WTC11 (cell line): ENCODE results near the gene NTN1. TPM values are rescaled to one million over a fixed set of nuclear protein-coding genes. Genes with fewer than 3 reads are reported as not detected.

Experiments
- ATAC-seq: fragments of 200-7000 bp; cut with Tn5 transposase; 2 replicates; pipeline ENCODE4 v1.10.0; 2021; ENCODE audit warnings: mild to moderate bottlenecking, moderate library complexity
- CTCF ChIA-PET: fragments of 300-600 bp; sonication (Branson Sonifier 250); formaldehyde crosslinking; loops from one replicate; lab custom pipeline; 2021; ENCODE audit warnings: antibody characterized with exemption; lab: Charles Lee
- POLR2A ChIA-PET: fragments of 350-600 bp; sonication (Branson Sonifier 250); formaldehyde crosslinking; loops from one replicate; lab custom pipeline; 2021; ENCODE audit warnings: antibody characterized with exemption; lab: Charles Lee
- DNase-seq: peaks from one replicate; pipeline ENCODE4 v3.0.0; 2021; ENCODE audit warnings: low spot score
- H3K27ac Mint-ChIP-seq: 2 replicates; pipeline ENCODE4 v1.8.0; 2021; ENCODE audit warnings: mixed read lengths
- H3K27me3 Mint-ChIP-seq: 2 replicates; pipeline ENCODE4 v1.8.0; 2021; ENCODE audit warnings: low read depth, mild to moderate bottlenecking, moderate library complexity, mixed read lengths
- H3K36me3 Mint-ChIP-seq: 2 replicates; pipeline ENCODE4 v1.8.0; 2021; ENCODE audit warnings: mixed read lengths
- H3K4me1 Mint-ChIP-seq: 2 replicates; pipeline ENCODE4 v1.8.0; 2022; ENCODE audit warnings: mixed read lengths
- H3K4me3 Mint-ChIP-seq: 2 replicates; pipeline ENCODE4 v1.8.0; 2021; ENCODE audit warnings: mild to moderate bottlenecking, moderate library complexity, mixed read lengths
- H3K9me3 Mint-ChIP-seq: 2 replicates; pipeline ENCODE4 v1.8.0; 2021; ENCODE audit warnings: mixed read lengths
- ATF1 ChIP-seq: sonication (generic); formaldehyde crosslinking; IDR thresholded peaks from 2 replicates; pipeline ENCODE4 v1.8.1; 2023; ENCODE audit warnings: mild to moderate bottlenecking, moderate library complexity, missing genetic modification reagents
- ELF4 ChIP-seq: sonication (generic); formaldehyde crosslinking; IDR thresholded peaks from 2 replicates; pipeline ENCODE4 v1.8.1; 2022; ENCODE audit warnings: low read depth, mild to moderate bottlenecking, moderate library complexity, missing genetic modification reagents
- ESRRA ChIP-seq: sonication (generic); formaldehyde crosslinking; IDR thresholded peaks from 2 replicates; pipeline ENCODE4 v1.8.1; 2022; ENCODE audit warnings: mild to moderate bottlenecking, missing genetic modification reagents, borderline replicate concordance
- FOXK1 ChIP-seq: sonication (generic); formaldehyde crosslinking; IDR thresholded peaks from 2 replicates; pipeline ENCODE4 v1.8.0; 2022; ENCODE audit warnings: mild to moderate bottlenecking, moderate library complexity, missing genetic modification reagents
- GRHL2 ChIP-seq: fragments of 250-450 bp; sonication (Bioruptor Pico); IDR thresholded peaks from 2 replicates; pipeline ENCODE4 v1.8.0; 2022; ENCODE audit warnings: mild to moderate bottlenecking, moderate library complexity; ENCODE audit not compliant: insufficient replicate concordance, severe bottlenecking
- HMGA2 ChIP-seq: fragments of 250-450 bp; sonication (Bioruptor Pico); IDR thresholded peaks from 2 replicates; pipeline ENCODE4 v1.4.0; 2021; ENCODE audit warnings: mild to moderate bottlenecking, moderate library complexity
- JAZF1 ChIP-seq: fragments of 250-450 bp; sonication (Bioruptor Pico); IDR thresholded peaks from 2 replicates; pipeline ENCODE4 v1.9.0; 2021; ENCODE audit warnings: moderate library complexity, mild to moderate bottlenecking, inconsistent platforms
- JUN ChIP-seq: sonication (generic); formaldehyde crosslinking; IDR thresholded peaks from 2 replicates; pipeline ENCODE4 v1.8.0; 2023; ENCODE audit warnings: mild to moderate bottlenecking, missing genetic modification reagents
- MXD4 ChIP-seq: fragments of 250-450 bp; sonication (Bioruptor Pico); IDR thresholded peaks from 2 replicates; pipeline ENCODE4 v1.8.0; 2021; ENCODE audit warnings: mild to moderate bottlenecking, moderate library complexity, borderline replicate concordance
- NFATC4 ChIP-seq: fragments of 250-450 bp; sonication (Bioruptor Pico); IDR thresholded peaks from 2 replicates; pipeline ENCODE4 v1.9.0; 2021; ENCODE audit warnings: mild to moderate bottlenecking
- PRRX2 ChIP-seq: fragments of 250-450 bp; sonication (Bioruptor Pico); IDR thresholded peaks from 2 replicates; pipeline ENCODE4 v1.8.0; 2021; ENCODE audit warnings: mild to moderate bottlenecking
- SP1 ChIP-seq: sonication (generic); formaldehyde crosslinking; conservative IDR thresholded peaks from 2 replicates; pipeline ENCODE4 v1.8.1; 2022; ENCODE audit warnings: missing genetic modification reagents
- ZNF396 ChIP-seq: fragments of 250-450 bp; sonication (Bioruptor Pico); IDR thresholded peaks from 2 replicates; pipeline ENCODE4 v1.8.0; 2021; ENCODE audit warnings: mild to moderate bottlenecking, moderate library complexity, borderline replicate concordance
- ZNF423 ChIP-seq: fragments of 250-450 bp; sonication (Bioruptor Pico); IDR thresholded peaks from 2 replicates; pipeline ENCODE4 v2.1.2; 2022; ENCODE audit warnings: mild to moderate bottlenecking, moderate library complexity
- ZNF671 ChIP-seq: fragments of 250-450 bp; sonication (Bioruptor Pico); IDR thresholded peaks from 2 replicates; pipeline ENCODE4 v1.8.0; 2021; ENCODE audit warnings: mild to moderate bottlenecking
- total RNA-seq: library from RNA; stranded (reverse); gene quantifications from 3 replicates; pipeline ENCODE4 v1.2.3, GENCODE V29; 2021
- TF ChIP-seq, protein P1 (sequence below): sonication (generic); formaldehyde crosslinking; IDR thresholded peaks from 2 replicates; pipeline ENCODE4 v1.8.0; 2023; ENCODE audit warnings: missing genetic modification reagents
- TF ChIP-seq, protein P2 (sequence below): fragments of 250-450 bp; sonication (Bioruptor Pico); IDR thresholded peaks from 2 replicates; pipeline ENCODE4 v2.1.2; 2022; ENCODE audit warnings: mild to moderate bottlenecking, moderate library complexity
- TF ChIP-seq, protein P3 (sequence below): fragments of 200-600 bp; IDR thresholded peaks from 2 replicates; pipeline ENCODE4 v1.8.0; 2022; ENCODE audit warnings: antibody characterized with exemption
- TF ChIP-seq, protein P4 (sequence below): sonication (generic); formaldehyde crosslinking; IDR thresholded peaks from 2 replicates; pipeline ENCODE4 v1.8.1; 2023; ENCODE audit warnings: mild to moderate bottlenecking, missing genetic modification reagents, moderate library complexity
- TF ChIP-seq, protein P5 (sequence below): fragments of 250-450 bp; sonication (Bioruptor Pico); IDR thresholded peaks from 2 replicates; pipeline ENCODE4 v1.8.0; 2021; ENCODE audit warnings: mild to moderate bottlenecking
- TF ChIP-seq, protein P6 (sequence below): sonication (generic); formaldehyde crosslinking; IDR thresholded peaks from 2 replicates; pipeline ENCODE4 v1.8.1; 2022; ENCODE audit warnings: low read depth, missing genetic modification reagents, borderline replicate concordance
- TF ChIP-seq, protein P7 (sequence below): fragments of 250-450 bp; sonication (Bioruptor Pico); IDR thresholded peaks from 2 replicates; pipeline ENCODE4 v1.9.0; 2021; ENCODE audit warnings: mild to moderate bottlenecking
- TF ChIP-seq, protein P8 (sequence below): fragments of 250-450 bp; sonication (Bioruptor Pico); IDR thresholded peaks from 2 replicates; pipeline ENCODE4 v1.9.0; 2021; ENCODE audit warnings: moderate library complexity, mild to moderate bottlenecking, inconsistent platforms, borderline replicate concordance

The NTN1 gene
- total RNA-seq, 1 experiment from 2014 or later = 5.5 TPM

DNA sequence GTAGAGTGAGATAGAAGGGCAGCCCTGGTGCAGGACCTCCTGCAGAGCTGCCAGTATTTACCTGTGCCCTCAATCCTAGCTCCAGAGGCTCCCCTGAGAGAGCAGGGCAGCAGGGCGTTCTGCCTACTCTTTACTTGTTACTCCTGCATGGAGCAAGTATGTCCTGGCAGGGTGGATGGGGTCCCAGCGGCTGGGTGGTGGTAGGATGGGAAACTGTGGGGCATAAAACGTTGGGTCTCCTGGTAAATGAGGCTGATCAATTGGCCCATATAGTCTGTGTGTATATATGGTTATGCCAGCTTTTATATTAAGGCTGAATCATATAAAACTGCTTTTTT is 192.0 kb downstream of the NTN1 start:
- Mint-ChIP-seq H3K9me3 (peaks cover 19% of the 10 kb centered on the region), H3K4me3 (no peak overlapping the region), H3K27ac (no peak overlapping the region), H3K27me3 (no peaks in the 10 kb centered on the region; the same call in 1 of the 2 replicates), H3K36me3 (peaks cover 19% of the 10 kb centered on the region), H3K4me1 (peaks cover 6% of the 10 kb centered on the region; the same call in 1 of the 2 replicates)
- DNase-seq (no peak), ATAC-seq (no peak)
- TF ChIP-seq, protein P1, sequence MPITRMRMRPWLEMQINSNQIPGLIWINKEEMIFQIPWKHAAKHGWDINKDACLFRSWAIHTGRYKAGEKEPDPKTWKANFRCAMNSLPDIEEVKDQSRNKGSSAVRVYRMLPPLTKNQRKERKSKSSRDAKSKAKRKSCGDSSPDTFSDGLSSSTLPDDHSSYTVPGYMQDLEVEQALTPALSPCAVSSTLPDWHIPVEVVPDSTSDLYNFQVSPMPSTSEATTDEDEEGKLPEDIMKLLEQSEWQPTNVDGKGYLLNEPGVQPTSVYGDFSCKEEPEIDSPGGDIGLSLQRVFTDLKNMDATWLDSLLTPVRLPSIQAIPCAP (CRISPR knock-in tag) = no peak
- TF ChIP-seq, protein P2, sequence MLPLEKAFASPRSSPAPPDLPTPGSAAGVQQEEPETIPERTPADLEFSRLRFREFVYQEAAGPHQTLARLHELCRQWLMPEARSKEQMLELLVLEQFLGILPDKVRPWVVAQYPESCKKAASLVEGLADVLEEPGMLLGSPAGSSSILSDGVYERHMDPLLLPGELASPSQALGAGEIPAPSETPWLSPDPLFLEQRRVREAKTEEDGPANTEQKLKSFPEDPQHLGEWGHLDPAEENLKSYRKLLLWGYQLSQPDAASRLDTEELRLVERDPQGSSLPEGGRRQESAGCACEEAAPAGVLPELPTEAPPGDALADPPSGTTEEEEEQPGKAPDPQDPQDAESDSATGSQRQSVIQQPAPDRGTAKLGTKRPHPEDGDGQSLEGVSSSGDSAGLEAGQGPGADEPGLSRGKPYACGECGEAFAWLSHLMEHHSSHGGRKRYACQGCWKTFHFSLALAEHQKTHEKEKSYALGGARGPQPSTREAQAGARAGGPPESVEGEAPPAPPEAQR (CRISPR knock-in tag) = no peak
- TF ChIP-seq, protein P3, sequence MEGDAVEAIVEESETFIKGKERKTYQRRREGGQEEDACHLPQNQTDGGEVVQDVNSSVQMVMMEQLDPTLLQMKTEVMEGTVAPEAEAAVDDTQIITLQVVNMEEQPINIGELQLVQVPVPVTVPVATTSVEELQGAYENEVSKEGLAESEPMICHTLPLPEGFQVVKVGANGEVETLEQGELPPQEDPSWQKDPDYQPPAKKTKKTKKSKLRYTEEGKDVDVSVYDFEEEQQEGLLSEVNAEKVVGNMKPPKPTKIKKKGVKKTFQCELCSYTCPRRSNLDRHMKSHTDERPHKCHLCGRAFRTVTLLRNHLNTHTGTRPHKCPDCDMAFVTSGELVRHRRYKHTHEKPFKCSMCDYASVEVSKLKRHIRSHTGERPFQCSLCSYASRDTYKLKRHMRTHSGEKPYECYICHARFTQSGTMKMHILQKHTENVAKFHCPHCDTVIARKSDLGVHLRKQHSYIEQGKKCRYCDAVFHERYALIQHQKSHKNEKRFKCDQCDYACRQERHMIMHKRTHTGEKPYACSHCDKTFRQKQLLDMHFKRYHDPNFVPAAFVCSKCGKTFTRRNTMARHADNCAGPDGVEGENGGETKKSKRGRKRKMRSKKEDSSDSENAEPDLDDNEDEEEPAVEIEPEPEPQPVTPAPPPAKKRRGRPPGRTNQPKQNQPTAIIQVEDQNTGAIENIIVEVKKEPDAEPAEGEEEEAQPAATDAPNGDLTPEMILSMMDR = no peak
- TF ChIP-seq JUN (CRISPR knock-in tag) = no peak
- TF ChIP-seq, protein P4, sequence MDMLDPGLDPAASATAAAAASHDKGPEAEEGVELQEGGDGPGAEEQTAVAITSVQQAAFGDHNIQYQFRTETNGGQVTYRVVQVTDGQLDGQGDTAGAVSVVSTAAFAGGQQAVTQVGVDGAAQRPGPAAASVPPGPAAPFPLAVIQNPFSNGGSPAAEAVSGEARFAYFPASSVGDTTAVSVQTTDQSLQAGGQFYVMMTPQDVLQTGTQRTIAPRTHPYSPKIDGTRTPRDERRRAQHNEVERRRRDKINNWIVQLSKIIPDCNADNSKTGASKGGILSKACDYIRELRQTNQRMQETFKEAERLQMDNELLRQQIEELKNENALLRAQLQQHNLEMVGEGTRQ (CRISPR knock-in tag) = no peak
- TF ChIP-seq HMGA2 (CRISPR knock-in tag) = no peak
- no peak for TF ChIP-seq JAZF1
- TF ChIP-seq ATF1 (CRISPR knock-in tag) = no peak
- no peak for TF ChIP-seq ZNF423 (CRISPR knock-in tag)
- no peak for TF ChIP-seq FOXK1 (CRISPR knock-in tag)
- TF ChIP-seq, protein P5, sequence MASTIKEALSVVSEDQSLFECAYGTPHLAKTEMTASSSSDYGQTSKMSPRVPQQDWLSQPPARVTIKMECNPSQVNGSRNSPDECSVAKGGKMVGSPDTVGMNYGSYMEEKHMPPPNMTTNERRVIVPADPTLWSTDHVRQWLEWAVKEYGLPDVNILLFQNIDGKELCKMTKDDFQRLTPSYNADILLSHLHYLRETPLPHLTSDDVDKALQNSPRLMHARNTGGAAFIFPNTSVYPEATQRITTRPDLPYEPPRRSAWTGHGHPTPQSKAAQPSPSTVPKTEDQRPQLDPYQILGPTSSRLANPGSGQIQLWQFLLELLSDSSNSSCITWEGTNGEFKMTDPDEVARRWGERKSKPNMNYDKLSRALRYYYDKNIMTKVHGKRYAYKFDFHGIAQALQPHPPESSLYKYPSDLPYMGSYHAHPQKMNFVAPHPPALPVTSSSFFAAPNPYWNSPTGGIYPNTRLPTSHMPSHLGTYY (CRISPR knock-in tag) = no peak
- no peak for TF ChIP-seq MXD4
- TF ChIP-seq ELF4 = no peak
- no peak for TF ChIP-seq ZNF396
- no peak for TF ChIP-seq ESRRA (CRISPR knock-in tag)
- no peak for TF ChIP-seq PRRX2
- TF ChIP-seq GRHL2 (CRISPR knock-in tag) = no peak
- CTCF ChIA-PET = interaction anchor here (1.1 kb wide), 1 partner anchor 51 kb away, joined by 3 read pairs; no protein-coding TSS in a partner anchor
- POLR2A ChIA-PET = no interaction called here

DNA sequence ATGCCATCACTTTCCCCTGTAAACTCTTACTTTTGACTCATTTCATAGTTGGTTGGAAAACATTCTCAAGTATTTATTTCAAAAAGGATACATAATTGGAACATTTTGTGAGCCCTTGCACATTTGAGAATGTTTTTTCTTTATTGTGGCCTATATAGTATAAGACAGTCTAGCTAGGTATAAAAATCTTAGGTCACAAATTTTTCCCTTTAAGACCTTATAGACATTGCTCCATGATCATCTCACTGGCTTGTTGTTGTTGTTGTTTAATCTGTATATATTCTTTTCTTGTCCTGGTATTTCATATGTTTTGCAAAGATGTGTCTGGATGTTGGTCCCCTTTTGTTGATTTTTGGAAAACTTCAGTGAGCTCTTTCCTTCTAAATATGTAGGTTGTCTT is 194.2 kb downstream of the NTN1 start:
- ATAC-seq = no peak
- H3K27ac Mint-ChIP-seq = no peak overlapping the region
- peaks cover 19% of the 10 kb centered on the region for H3K36me3 Mint-ChIP-seq
- POLR2A ChIA-PET = no interaction called here
- peaks cover 19% of the 10 kb centered on the region for H3K9me3 Mint-ChIP-seq
- no peak overlapping the region for H3K4me3 Mint-ChIP-seq
- no peak for DNase-seq
- no peaks in the 10 kb centered on the region; the same call in 1 of the 2 replicates for H3K27me3 Mint-ChIP-seq
- peaks cover 13% of the 10 kb centered on the region for H3K4me1 Mint-ChIP-seq
- CTCF ChIA-PET = interaction anchor here (0.6 to 1.5 kb wide), 3 partner anchors 9 to 222 kb away, joined by 3 read pairs; no protein-coding TSS in a partner anchor
- TF ChIP-seq NFATC4 (CRISPR knock-in tag) (no peak), SP1 (CRISPR knock-in tag) (no peak), ZNF671 (CRISPR knock-in tag) (no peak)
- TF ChIP-seq, protein P6, sequence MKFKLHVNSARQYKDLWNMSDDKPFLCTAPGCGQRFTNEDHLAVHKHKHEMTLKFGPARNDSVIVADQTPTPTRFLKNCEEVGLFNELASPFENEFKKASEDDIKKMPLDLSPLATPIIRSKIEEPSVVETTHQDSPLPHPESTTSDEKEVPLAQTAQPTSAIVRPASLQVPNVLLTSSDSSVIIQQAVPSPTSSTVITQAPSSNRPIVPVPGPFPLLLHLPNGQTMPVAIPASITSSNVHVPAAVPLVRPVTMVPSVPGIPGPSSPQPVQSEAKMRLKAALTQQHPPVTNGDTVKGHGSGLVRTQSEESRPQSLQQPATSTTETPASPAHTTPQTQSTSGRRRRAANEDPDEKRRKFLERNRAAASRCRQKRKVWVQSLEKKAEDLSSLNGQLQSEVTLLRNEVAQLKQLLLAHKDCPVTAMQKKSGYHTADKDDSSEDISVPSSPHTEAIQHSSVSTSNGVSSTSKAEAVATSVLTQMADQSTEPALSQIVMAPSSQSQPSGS (CRISPR knock-in tag) = no peak
- TF ChIP-seq, protein P3 = no peak
- TF ChIP-seq, protein P7, sequence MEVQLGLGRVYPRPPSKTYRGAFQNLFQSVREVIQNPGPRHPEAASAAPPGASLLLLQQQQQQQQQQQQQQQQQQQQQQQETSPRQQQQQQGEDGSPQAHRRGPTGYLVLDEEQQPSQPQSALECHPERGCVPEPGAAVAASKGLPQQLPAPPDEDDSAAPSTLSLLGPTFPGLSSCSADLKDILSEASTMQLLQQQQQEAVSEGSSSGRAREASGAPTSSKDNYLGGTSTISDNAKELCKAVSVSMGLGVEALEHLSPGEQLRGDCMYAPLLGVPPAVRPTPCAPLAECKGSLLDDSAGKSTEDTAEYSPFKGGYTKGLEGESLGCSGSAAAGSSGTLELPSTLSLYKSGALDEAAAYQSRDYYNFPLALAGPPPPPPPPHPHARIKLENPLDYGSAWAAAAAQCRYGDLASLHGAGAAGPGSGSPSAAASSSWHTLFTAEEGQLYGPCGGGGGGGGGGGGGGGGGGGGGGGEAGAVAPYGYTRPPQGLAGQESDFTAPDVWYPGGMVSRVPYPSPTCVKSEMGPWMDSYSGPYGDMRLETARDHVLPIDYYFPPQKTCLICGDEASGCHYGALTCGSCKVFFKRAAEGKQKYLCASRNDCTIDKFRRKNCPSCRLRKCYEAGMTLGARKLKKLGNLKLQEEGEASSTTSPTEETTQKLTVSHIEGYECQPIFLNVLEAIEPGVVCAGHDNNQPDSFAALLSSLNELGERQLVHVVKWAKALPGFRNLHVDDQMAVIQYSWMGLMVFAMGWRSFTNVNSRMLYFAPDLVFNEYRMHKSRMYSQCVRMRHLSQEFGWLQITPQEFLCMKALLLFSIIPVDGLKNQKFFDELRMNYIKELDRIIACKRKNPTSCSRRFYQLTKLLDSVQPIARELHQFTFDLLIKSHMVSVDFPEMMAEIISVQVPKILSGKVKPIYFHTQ (CRISPR knock-in tag) = no peak
- TF ChIP-seq, protein P8, sequence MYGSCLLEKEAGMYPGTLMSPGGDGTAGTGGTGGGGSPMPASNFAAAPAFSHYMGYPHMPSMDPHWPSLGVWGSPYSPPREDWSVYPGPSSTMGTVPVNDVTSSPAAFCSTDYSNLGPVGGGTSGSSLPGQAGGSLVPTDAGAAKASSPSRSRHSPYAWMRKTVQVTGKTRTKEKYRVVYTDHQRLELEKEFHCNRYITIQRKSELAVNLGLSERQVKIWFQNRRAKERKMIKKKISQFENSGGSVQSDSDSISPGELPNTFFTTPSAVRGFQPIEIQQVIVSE (CRISPR knock-in tag) = no peak
